NOMO-1 (cell line): Measurements from ENCODE around the gene MLANA.

Experiments
- DNase-seq, 2 experiments: peaks; one replicate each; lab custom pipeline; 2025; ENCODE audit not compliant: unreplicated experiment in 2 of 2; lab: John Stamatoyannopoulos, UW

MLANA gene

GRCh38 chr9:5897851-5898250 lies 7.2 kb downstream of the MLANA start:
- no peak for DNase-seq

DNA sequence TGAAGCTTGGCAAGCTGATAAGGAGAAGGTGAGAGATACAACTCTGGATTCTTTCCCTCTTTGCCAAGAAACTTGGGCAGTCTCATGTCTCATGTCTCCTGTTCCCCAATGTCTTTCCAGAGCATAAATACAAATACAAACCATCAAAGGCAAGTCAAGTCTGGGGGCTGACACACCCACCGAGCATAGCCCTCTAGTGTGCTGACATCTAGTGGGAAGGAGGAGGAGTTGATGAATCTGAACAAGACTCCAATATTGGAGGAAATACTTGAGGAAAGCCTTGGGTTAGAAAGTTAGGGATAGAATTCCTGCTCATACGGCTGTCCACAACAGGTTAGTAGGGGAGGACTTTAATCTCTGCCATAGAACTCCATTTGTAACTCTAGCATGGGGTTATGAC lies 8.6 kb downstream of the MLANA start:
- no peak for DNase-seq

GRCh38 chr9:5900622-5901021 lies 9.9 kb downstream of the MLANA start:
- no peak for DNase-seq

DNA sequence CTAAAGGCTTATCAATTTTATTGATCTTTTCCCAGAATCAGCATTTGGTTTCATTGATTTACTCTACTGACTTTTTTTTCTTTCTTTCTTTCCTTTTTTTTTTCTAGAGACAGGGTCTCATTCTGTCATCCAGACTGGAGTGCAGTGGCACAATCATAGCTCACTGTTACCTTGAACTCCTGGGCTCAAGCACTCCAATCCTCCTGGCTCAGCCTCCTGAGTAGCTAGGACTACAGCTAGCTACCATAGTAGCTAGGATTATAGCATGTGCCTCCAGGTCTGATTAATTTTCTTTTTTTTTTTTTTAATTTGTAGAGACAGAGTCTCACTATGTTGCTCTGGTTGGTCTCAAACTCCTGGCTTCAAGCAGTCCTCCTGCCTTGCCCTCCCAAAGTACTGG lies 11.7 kb downstream of the MLANA start:
- no peak for DNase-seq

DNA sequence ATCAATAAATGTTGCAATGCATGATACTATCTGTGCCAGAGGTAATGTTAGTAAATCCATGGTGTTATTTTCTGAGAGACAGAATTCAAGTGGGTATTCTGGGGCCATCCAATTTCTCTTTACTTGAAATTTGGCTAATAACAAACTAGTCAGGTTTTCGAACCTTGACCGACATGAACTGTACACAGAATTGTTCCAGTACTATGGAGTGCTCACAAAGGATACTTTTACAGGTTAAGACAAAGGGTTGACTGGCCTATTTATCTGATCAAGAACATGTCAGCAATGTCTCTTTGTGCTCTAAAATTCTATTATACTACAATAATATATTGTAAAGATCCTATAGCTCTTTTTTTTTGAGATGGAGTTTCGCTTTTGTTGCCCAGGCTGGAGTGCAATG lies 18.2 kb downstream of the MLANA start:
- no peak for DNase-seq

DNA sequence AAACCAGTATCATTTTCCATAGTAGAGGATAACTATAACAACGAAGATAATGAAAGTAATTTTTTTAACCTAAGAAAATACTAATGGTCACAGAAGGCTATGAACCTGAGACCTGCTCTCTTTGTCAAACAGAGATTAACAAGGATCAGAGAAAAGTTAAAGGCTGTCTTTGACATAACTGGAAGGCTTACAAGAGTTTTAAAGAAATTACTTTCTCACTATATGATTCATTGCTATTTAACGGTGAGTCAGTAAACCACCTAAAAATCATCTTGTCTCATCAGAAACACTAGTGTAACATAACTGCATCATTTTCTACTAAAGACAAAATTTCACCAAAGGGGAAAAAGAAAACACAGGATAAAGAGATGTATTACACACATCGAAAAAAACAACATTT lies 19.3 kb downstream of the MLANA start:
- no peak for DNase-seq

- no peak for DNase-seq
These were observed 19.8 kb downstream of the MLANA start for GRCh38 chr9:5910413-5911057.

DNA sequence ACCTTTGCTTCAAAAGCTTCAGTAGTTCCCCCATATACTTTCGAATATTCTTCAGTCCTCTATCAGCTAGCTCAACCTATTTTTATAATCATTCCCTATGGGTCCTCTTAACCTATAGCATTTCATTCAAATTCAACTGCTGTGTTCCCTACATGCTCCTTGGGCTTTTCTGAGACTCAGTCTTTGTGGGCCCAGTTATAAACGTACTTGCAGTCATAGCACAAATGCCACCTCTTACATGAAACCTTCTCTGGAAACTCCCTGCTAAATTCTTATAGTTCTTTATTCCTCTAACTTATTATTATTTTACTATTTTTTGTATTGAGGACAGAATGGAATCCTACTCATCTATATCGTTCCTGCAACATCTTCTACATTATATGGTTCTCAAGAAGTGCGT lies 24.7 kb downstream of the MLANA start:
- no peak for DNase-seq

DNA sequence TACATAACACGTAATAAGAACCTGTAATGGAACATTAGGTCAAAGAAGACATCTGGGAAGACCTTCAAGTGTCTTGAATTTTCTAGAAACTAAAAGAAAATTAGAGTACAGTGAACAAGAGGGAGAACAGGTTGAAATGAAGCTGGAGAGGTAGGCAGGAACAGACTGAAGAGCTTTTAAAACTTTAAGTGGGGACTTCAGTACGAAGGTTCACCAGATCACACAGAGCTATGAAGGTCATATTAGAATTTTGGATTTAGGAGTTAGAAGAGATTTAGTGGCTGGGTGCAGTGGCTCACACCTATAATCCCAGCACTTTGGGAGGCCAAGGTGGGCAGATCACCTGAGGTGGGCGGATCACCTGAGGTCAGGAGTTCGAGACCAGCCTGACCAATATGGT lies 26.6 kb downstream of the MLANA start:
- no peak for DNase-seq

DNA sequence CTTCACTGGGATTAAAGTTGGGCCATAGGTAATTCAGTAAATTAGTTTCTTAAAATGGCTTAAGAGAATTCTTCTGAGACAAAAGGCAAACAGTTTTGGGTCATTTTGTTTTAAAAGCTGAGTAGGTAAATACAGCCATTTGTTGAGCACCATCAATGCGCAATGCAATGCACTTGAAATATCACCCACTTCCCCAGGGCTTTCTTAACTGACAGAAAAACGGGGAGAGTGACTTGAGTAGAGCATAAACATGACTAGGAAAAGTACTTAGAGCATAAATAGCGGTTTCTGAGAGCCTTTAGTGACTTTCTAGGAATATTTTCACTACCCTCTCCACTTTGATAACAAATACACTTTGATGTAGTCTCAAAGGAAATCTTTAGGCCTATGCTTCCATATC lies 27.2 kb downstream of the MLANA start:
- DNase-seq: no peak

- no peak for DNase-seq
These were observed 27.8 kb downstream of the MLANA start for GRCh38 chr9:5918460-5918859.

GRCh38 chr9:5920860-5921328 lies 30.2 kb downstream of the MLANA start:
- DNase-seq: no peak

DNA sequence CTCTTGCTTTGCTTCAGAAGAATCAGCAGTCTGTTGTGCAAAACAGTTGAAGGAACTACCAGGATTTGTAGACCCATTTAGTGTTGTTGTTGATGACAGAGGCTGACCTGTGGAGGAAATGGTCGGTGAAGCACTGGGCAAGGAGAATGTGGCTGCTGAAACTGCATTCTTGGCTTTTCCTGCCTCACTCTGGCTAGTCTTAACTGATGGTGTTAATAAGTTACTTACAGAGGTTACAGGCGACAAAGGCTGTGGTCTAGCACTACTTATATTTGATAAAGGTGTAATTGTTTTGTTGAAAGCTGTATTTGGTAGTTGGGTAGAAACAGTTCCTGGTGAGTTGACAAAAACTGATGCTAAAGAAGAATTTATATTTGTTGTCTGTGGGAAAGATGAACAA lies 31.5 kb downstream of the MLANA start:
- DNase-seq: no peak

GRCh38 chr9:5931657-5932056 lies 41.0 kb downstream of the MLANA start:
- no peak for DNase-seq

- DNase-seq: no peak
These were observed 47.8 kb downstream of the MLANA start for GRCh38 chr9:5938449-5938848.

- DNase-seq: no peak
These were observed 48.8 kb downstream of the MLANA start for GRCh38 chr9:5939530-5939929.

DNA sequence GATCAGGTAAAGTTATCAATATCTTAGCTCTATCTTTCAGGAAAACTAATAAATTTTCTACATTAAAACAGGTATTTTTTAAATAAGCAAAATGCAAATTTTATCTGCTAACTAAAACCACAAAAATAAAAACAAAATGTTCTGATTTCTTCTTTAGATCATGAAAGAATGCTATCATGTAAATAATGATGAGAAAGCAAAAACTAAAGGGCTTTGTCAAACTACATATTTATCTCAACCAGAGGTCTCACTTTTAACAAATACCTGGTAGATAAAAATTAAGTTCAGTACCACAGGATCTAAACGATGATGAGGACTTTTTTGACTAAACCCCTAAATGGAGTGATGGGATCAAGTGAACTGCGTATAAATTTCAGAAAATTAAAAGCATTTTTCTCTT lies 50.5 kb downstream of the MLANA start:
- no peak for DNase-seq

GRCh38 chr9:5945112-5945511 lies 54.4 kb downstream of the MLANA start:
- no peak for DNase-seq

DNA sequence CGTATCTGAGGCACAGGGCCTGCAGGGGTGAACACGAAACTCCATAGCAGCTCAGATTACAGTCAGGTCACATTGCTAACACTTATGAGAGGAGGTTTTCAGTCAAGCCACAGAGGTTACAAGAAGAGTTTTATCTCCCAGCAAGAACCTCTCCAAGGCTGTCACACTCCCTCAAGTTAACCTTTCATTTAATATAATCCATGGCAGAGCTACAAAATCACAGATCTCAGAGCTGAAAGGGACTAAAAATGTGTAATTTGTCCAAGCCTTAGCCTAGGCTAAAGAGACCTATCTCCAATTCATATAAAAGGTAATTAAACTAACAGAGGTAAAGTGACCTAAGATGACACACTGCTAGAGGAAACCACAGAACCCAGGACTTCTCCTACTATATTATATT lies 57.2 kb downstream of the MLANA start:
- DNase-seq: no peak

GRCh38 chr9:5949103-5949699 lies 58.5 kb downstream of the MLANA start:
- peak in 1 of 2 experiments; percentile 28 for DNase-seq

DNA sequence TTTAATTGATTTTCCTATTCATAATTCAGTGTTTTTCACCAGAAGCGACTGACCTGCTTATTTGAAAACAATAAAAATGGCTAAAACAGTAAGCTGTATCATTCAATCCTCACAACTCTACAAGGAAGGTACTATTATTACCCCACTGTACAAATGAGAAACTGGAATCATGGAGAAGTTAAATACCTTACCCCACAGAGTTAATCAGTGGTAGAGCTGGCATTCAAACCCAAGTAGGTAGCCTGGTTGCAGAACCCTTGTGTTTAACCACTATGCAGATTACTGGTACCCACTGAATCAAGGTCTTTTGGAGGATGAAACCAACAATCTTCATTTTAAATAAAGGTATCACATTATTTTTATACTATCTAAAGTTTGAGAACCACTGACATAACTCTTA lies 59.6 kb downstream of the MLANA start:
- DNase-seq: no peak

GRCh38 chr9:5951686-5952211 lies 61.1 kb downstream of the MLANA start:
- DNase-seq: no peak
